Panc1 (cell line): ENCODE measurements around the gene TRIM17. TPM values are rescaled to one million over a fixed set of nuclear protein-coding genes. Genes with fewer than 3 reads are reported as not detected.

ENCODE experiments used
- ATAC-seq: fragments of 200-7000 bp; cut with Tn5 transposase; 2 replicates; pipeline ENCODE4 v1.9.1; 2020; ENCODE audit warnings: mild to moderate bottlenecking, moderate library complexity
- BruUV-seq: library from RNA; stranded (reverse); fragments of 400-500 nt; replicated peaks from 2 replicates; lab custom pipeline; 2021; lab: Mats Ljungman, UMichigan
- CTCF ChIA-PET: fragments of 300-600 bp; sonication (Branson Sonifier 250); formaldehyde crosslinking; loops from one replicate; lab custom pipeline; 2022; ENCODE audit warnings: antibody characterized with exemption; lab: Charles Lee
- POLR2A ChIA-PET: fragments of 300-600 bp; sonication (Branson Sonifier 250); formaldehyde crosslinking; loops from one replicate; lab custom pipeline; 2022; ENCODE audit warnings: antibody characterized with exemption; lab: Charles Lee
- DNase-seq: peaks from one replicate; pipeline ENCODE4 v3.0.0-alpha.2; 2010; ENCODE audit warnings: low read depth, low spot score
- H3K27ac ChIP-seq: 2 replicates; pipeline ENCODE4 v1.5.1; 2011; ENCODE audit warnings: mild to moderate bottlenecking, low read length, inconsistent platforms
- H3K27me3 ChIP-seq: fragments of 200-500 bp; sonication (Bioruptor generic); 2 replicates; pipeline ENCODE4 v1.6.0; 2014; ENCODE audit warnings: low read length, inconsistent platforms; ENCODE audit not compliant: control insufficient read depth, insufficient read depth
- H3K36me3 ChIP-seq: fragments of 200-500 bp; sonication (Bioruptor generic); 2 replicates; pipeline ENCODE4 v1.5.1; 2014; ENCODE audit warnings: inconsistent platforms, mild to moderate bottlenecking, low read length, moderate library complexity; ENCODE audit not compliant: control insufficient read depth, insufficient read depth
- H3K4me1 ChIP-seq: 2 replicates; pipeline ENCODE4 v1.5.1; 2011; ENCODE audit warnings: inconsistent platforms, mild to moderate bottlenecking, low read length, moderate library complexity; ENCODE audit not compliant: control insufficient read depth, insufficient read depth
- H3K4me3 ChIP-seq, 2 experiments: 2 replicates each; pipeline ENCODE4 v1.5.1; 2011 to 2012; ENCODE audit warnings: low read depth in 2 of 2, low read length in 2 of 2, mild to moderate bottlenecking in 2 of 2, inconsistent platforms in 1 of 2, moderate library complexity in 1 of 2
- H3K9me3 ChIP-seq: fragments of 200-500 bp; sonication (Bioruptor generic); 2 replicates; pipeline ENCODE4 v1.5.1; 2014; ENCODE audit warnings: low read depth, mild to moderate bottlenecking, inconsistent platforms, low read length, moderate library complexity; ENCODE audit not compliant: control insufficient read depth, insufficient read depth
- POLR2AphosphoS5 ChIP-seq: IDR thresholded peaks from 2 replicates; pipeline ENCODE4 v1.6.1; 2012; ENCODE audit warnings: mild to moderate bottlenecking, low read depth, low read length, moderate library complexity
- SIN3A ChIP-seq: IDR thresholded peaks from 2 replicates; pipeline ENCODE4 v1.6.1; 2012; ENCODE audit warnings: low read depth, mild to moderate bottlenecking, low read length, moderate library complexity, borderline replicate concordance; ENCODE audit not compliant: insufficient read depth
- TCF7L2 ChIP-seq: IDR thresholded peaks from 2 replicates; pipeline ENCODE4 v1.6.1; 2011; ENCODE audit warnings: mild to moderate bottlenecking, low read depth, low read length, inconsistent platforms
- in situ Hi-C: cut with HindIII; loops from 2 replicates; pipeline ENCODE4 v1.10.0; 2016; ENCODE audit warnings: low sequenced_read_pairs, low pct_unique_long_range_greater_than_20kb
- intact Hi-C: fragments of 100-400 bp; cut with micrococcal nuclease; formaldehyde crosslinking; loops from one replicate; pipeline ENCODE4 v1.10.0; 2022; ENCODE audit not compliant: unreplicated experiment
- total RNA-seq: library from RNA; stranded (reverse); gene quantifications from one replicate; pipeline ENCODE4 v1.2.1, GENCODE V29; 2021; ENCODE audit not compliant: unreplicated experiment
- TF ChIP-seq, protein P1 (sequence below): fragments of 450-650 bp; IDR thresholded peaks from 2 replicates; pipeline ENCODE4 v1.5.1; 2017; ENCODE audit warnings: mild to moderate bottlenecking
- TF ChIP-seq, protein P2 (sequence below), 2 experiments: IDR thresholded peaks; 2 replicates each; pipeline ENCODE4 v1.6.1; 2011 to 2012; ENCODE audit warnings: low read depth in 2 of 2, control low read depth in 1 of 2, low read length in 1 of 2, mild to moderate bottlenecking in 1 of 2, moderate library complexity in 1 of 2; ENCODE audit not compliant: insufficient read depth in 1 of 2

TRIM17 gene
- total RNA-seq, 1 experiment from 2014 or later = 1.2 TPM

DNA sequence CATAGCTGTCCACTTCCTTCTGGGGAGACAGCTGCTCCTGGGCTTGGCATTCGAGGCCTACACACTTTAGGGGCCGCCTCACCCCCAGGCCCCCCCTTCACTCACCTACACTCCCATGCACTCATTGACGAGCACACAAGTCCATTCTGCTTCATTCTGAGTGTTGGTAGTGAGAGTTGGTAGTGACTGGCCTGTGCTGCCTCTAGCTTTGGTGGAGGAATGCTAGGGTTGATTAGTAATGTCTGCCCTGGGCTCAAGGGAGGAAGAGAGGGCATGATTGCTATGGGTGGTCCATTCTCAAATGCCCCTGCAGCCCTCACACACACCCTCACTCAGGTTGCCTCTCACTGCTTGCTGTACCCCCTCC lies 40.4 kb downstream of the TRIM17 start:
- H3K4me1 ChIP-seq = peaks cover 16% of the 10 kb centered on the region
- no peak for ATAC-seq
- H3K27me3 ChIP-seq = no peaks in the 10 kb centered on the region
- intact Hi-C loops = no loop called here
- H3K9me3 ChIP-seq = no peaks in the 10 kb centered on the region
- TF ChIP-seq SIN3A (no peak), TCF7L2 (no peak), POLR2AphosphoS5 (no peak)
- TF ChIP-seq, protein P1, sequence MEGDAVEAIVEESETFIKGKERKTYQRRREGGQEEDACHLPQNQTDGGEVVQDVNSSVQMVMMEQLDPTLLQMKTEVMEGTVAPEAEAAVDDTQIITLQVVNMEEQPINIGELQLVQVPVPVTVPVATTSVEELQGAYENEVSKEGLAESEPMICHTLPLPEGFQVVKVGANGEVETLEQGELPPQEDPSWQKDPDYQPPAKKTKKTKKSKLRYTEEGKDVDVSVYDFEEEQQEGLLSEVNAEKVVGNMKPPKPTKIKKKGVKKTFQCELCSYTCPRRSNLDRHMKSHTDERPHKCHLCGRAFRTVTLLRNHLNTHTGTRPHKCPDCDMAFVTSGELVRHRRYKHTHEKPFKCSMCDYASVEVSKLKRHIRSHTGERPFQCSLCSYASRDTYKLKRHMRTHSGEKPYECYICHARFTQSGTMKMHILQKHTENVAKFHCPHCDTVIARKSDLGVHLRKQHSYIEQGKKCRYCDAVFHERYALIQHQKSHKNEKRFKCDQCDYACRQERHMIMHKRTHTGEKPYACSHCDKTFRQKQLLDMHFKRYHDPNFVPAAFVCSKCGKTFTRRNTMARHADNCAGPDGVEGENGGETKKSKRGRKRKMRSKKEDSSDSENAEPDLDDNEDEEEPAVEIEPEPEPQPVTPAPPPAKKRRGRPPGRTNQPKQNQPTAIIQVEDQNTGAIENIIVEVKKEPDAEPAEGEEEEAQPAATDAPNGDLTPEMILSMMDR = no peak
- TF ChIP-seq, protein P2, sequence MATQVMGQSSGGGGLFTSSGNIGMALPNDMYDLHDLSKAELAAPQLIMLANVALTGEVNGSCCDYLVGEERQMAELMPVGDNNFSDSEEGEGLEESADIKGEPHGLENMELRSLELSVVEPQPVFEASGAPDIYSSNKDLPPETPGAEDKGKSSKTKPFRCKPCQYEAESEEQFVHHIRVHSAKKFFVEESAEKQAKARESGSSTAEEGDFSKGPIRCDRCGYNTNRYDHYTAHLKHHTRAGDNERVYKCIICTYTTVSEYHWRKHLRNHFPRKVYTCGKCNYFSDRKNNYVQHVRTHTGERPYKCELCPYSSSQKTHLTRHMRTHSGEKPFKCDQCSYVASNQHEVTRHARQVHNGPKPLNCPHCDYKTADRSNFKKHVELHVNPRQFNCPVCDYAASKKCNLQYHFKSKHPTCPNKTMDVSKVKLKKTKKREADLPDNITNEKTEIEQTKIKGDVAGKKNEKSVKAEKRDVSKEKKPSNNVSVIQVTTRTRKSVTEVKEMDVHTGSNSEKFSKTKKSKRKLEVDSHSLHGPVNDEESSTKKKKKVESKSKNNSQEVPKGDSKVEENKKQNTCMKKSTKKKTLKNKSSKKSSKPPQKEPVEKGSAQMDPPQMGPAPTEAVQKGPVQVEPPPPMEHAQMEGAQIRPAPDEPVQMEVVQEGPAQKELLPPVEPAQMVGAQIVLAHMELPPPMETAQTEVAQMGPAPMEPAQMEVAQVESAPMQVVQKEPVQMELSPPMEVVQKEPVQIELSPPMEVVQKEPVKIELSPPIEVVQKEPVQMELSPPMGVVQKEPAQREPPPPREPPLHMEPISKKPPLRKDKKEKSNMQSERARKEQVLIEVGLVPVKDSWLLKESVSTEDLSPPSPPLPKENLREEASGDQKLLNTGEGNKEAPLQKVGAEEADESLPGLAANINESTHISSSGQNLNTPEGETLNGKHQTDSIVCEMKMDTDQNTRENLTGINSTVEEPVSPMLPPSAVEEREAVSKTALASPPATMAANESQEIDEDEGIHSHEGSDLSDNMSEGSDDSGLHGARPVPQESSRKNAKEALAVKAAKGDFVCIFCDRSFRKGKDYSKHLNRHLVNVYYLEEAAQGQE (IDR thresholded peaks at IDR 0.05; ENCODE audit: insufficient read depth in 1 of 2, low read depth in 2 of 2, low read length in 1 of 2) = no peak
- no peak overlapping the region for H3K4me3 ChIP-seq
- in situ Hi-C loops = no loop called here
- H3K27ac ChIP-seq = no peak overlapping the region
- BruUV-seq = no TSS peak
- no peak for DNase-seq
- ChIA-PET CTCF (no interaction called here), POLR2A (no interaction called here)
- H3K36me3 ChIP-seq = no peaks in the 10 kb centered on the region

- TF ChIP-seq SIN3A (no peak), TCF7L2 (no peak), POLR2AphosphoS5 (no peak)
- TF ChIP-seq, protein P2 (IDR thresholded peaks at IDR 0.05; ENCODE audit: insufficient read depth in 1 of 2, low read depth in 2 of 2, low read length in 1 of 2) = no peak
- TF ChIP-seq, protein P1 = no peak
- ChIA-PET POLR2A (no interaction called here), CTCF (interaction anchor here (0.5 kb wide), 1 partner anchor 94 kb away, joined by 4 read pairs; no protein-coding TSS in a partner anchor)
- intact Hi-C loops (no loop called here), in situ Hi-C loops (no loop called here)
- BruUV-seq = no TSS peak
- peaks cover 16% of the 10 kb centered on the region for H3K4me1 ChIP-seq
- DNase-seq (no peak), ATAC-seq (no peak)
- H3K27ac ChIP-seq = no peak overlapping the region
- no peaks in the 10 kb centered on the region for H3K27me3 ChIP-seq
- no peaks in the 10 kb centered on the region for H3K9me3 ChIP-seq
- no peaks in the 10 kb centered on the region for H3K36me3 ChIP-seq
- H3K4me3 ChIP-seq = no peak overlapping the region
These were observed 40.9 kb downstream of the TRIM17 start for GRCh38 chr1:228375578-228376261.
